ENCODE data around the gene CNIH3.

Gene CNIH3

DNA sequence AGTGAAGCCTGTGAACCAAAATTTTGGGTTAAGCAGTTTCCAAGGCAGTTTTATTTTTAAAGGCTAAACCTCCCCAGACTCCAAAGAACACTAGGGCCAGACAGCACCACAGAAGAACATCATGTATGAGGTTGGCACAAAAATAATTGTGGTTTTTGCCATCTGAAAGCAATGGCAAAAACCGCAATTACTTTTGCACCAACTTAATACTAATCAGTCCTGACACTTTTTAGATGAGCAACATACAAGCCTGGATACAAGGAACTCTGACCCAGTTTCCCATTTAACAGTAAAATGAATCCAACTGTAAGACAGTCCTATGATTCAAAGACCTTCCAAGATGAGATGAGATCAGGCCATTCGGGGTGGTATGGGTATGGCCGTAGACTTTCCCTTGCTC lies 46.8 kb downstream of the CNIH3 start:
- Mint-ChIP-seq H3K4me3 (no peak overlapping the region), H3K27ac (ENCODE audit: low read depth) (no peak overlapping the region), H3K9me3 (no peaks in the 10 kb centered on the region), H3K4me1 (no peaks in the 10 kb centered on the region), H3K36me3 (ENCODE audit: insufficient read depth) (peaks cover 4% of the 10 kb centered on the region), H3K27me3 (peaks cover 22% of the 10 kb centered on the region)
- ATAC-seq (replicated peaks; ENCODE audit: extremely low read depth, poor library complexity, severe bottlenecking) (no peak), DNase-seq (ENCODE audit: low spot score in 2 of 2) (no peak)

DNA sequence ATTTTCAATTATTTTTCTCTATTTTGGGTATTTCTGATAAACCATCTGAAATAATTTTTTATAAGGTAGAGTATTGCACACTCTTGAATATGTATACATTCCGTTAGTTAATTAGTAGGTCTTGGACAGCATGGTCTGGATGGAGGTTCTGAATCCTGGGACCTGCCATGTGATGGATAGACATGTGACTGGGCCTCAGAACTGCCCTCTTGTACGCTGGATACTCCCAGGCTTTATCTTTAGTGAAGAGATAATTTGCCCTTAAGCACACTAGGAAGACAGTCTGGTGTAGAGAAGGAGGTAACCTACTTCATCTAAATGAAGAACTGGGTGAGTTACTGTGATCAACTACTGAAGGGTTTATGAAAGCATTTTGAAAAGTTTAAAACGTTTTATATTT lies 48.9 kb downstream of the CNIH3 start:
- Mint-ChIP-seq H3K9me3 (no peaks in the 10 kb centered on the region), H3K27ac (ENCODE audit: low read depth) (no peak overlapping the region), H3K4me1 (no peaks in the 10 kb centered on the region), H3K27me3 (peaks cover 16% of the 10 kb centered on the region), H3K36me3 (ENCODE audit: insufficient read depth) (peaks cover 4% of the 10 kb centered on the region), H3K4me3 (no peak overlapping the region)
- DNase-seq (ENCODE audit: low spot score in 2 of 2) (no peak), ATAC-seq (replicated peaks; ENCODE audit: extremely low read depth, poor library complexity, severe bottlenecking) (no peak)

DNA sequence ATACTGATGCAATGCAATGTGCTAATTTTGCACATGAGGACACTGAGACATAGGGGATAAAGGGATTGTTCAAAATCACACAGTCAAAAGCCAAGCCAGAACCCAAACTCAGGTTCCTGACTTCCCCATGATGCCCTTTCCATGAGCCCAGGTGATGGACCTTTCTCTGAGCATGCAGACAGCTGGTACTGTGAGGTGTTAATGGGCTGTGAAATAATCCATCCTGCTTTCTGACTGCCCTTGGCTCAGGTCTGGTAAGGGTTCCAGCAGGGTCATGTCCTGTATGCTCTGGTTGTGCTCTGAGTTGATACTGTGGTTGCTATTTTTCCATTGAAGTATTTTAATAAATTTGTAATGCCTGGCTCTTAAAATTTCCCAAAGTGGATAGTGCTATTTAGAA lies 50.0 kb downstream of the CNIH3 start:
- Mint-ChIP-seq H3K9me3 (no peaks in the 10 kb centered on the region), H3K4me1 (no peaks in the 10 kb centered on the region), H3K4me3 (no peak overlapping the region), H3K27me3 (peaks cover 21% of the 10 kb centered on the region), H3K27ac (ENCODE audit: low read depth) (no peak overlapping the region), H3K36me3 (ENCODE audit: insufficient read depth) (peaks cover 4% of the 10 kb centered on the region)
- DNase-seq (ENCODE audit: low spot score in 2 of 2) (no peak), ATAC-seq (replicated peaks; ENCODE audit: extremely low read depth, poor library complexity, severe bottlenecking) (no peak)

DNA sequence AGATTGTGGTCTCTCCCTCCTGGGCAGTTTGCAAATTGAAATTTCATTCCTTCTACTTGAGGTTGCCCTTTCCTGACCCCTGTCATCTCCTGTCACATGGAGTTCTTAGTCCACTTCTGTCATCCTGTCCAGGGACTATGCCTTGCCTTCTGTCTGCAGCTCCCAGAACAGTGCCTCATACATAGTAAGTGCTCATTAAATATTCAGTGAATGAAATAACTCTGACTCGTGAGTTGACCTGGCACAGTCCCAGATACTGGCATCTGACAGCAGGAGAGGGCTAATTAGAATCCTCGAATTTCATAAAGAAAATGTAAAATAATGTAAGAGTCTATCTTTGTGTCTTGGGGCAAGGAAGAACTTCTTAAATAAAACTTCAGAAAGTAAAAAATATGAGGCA lies 50.8 kb downstream of the CNIH3 start:
- Mint-ChIP-seq H3K36me3 (ENCODE audit: insufficient read depth) (peaks cover 4% of the 10 kb centered on the region), H3K27me3 (peaks cover 17% of the 10 kb centered on the region), H3K4me3 (no peak overlapping the region), H3K9me3 (no peaks in the 10 kb centered on the region), H3K27ac (ENCODE audit: low read depth) (no peak overlapping the region), H3K4me1 (no peaks in the 10 kb centered on the region)
- DNase-seq (ENCODE audit: low spot score in 2 of 2) (no peak), ATAC-seq (replicated peaks; ENCODE audit: extremely low read depth, poor library complexity, severe bottlenecking) (no peak)

DNA sequence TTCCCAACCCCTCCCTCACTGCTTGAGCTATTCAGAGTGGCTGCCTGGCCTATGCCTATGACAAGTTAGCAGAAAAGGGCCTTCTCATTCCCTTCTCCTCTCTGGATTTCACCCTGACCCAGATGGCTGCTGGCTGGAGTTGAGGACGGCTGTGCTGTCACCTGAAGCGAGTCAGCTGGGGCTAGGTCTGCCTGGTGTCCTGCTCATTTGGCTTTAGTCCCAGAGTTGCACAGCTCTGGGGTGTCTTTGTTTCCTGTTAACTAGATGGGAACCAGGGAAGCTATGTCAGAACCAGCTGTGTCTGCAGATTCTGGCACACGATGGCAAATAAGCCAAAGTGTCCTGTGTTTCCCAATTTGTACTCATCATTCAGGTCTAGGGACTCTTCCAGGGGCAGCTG lies 52.9 kb downstream of the CNIH3 start:
- no peak for ATAC-seq (replicated peaks; ENCODE audit: extremely low read depth, poor library complexity, severe bottlenecking)

DNA sequence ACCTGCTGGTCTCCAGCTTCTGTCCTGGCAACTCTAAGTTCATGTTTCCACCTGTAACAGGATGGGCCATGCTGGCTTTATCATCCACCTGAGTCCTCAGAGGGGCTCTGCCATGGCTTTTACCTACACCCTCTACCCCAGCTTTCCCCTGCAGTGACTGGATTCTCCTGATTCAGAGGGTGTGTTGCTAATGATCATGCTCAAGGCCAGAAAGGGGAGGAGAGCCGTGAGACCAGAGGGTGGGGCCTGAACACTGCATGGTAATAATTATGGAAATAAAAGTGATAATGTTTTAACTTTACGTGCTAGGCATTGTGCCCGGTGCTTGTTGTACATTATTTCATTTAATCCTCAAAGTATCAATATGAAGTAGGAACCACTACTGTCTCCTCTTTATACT lies 53.3 kb downstream of the CNIH3 start:
- Mint-ChIP-seq H3K9me3 (no peaks in the 10 kb centered on the region), H3K4me1 (no peaks in the 10 kb centered on the region), H3K27me3 (peaks cover 36% of the 10 kb centered on the region), H3K27ac (ENCODE audit: low read depth) (no peak overlapping the region), H3K36me3 (ENCODE audit: insufficient read depth) (peaks cover 3% of the 10 kb centered on the region), H3K4me3 (no peak overlapping the region)
- DNase-seq (ENCODE audit: low spot score in 2 of 2), result no peak
- ATAC-seq (replicated peaks; ENCODE audit: extremely low read depth, poor library complexity, severe bottlenecking), result no peak

More for the DNA sequence above, 52.9 kb downstream of the CNIH3 start:
- Mint-ChIP-seq H3K4me1 (no peaks in the 10 kb centered on the region), H3K27me3 (peaks cover 35% of the 10 kb centered on the region), H3K27ac (ENCODE audit: low read depth) (no peak overlapping the region), H3K36me3 (ENCODE audit: insufficient read depth) (peaks cover 3% of the 10 kb centered on the region), H3K4me3 (no peak overlapping the region), H3K9me3 (no peaks in the 10 kb centered on the region)
- DNase-seq (ENCODE audit: low spot score in 2 of 2), result no peak

DNA sequence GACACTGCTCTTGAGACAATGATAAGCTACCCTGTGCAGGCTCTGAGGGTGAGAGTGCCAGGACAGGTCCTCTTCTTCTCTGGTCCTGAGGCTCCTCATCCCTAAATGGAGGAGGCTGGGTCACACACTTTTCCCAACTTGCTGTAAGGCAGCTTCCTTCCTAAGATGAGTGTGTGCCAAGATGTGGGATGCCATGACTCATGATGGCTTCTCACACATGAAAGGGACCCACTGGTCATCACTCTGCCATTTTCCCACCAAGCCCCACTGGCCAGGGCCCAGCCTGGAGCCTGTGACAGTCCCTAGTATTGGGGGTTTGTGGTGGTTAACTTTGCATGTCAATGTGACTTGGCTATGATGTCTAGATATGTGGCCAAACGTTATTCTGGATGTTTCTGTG lies 54.4 kb downstream of the CNIH3 start:
- Mint-ChIP-seq H3K9me3 (no peaks in the 10 kb centered on the region), H3K27ac (ENCODE audit: low read depth) (no peak overlapping the region)

DNA sequence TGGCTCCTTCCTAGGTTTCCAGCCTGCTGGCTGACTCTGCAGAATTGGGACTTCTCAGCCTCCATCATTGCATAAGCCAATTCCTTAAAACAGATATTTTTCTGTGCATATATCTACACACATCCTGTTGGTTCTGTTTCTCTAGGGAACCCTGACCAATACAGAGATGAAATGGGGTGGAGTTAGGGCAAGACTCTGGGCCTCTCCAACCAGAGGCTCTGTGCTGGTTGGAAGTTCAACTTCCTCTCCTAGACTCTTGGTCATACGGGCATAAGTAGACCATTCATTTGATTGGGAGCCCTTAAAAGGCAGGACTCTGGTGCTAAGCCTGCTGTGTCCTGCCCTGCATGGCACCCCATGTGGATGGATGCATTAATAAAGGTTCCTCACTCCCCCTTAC lies 55.0 kb downstream of the CNIH3 start:
- ATAC-seq (replicated peaks; ENCODE audit: extremely low read depth, poor library complexity, severe bottlenecking), result no peak
- Mint-ChIP-seq H3K9me3 (no peaks in the 10 kb centered on the region), H3K27me3 (peaks cover 36% of the 10 kb centered on the region), H3K27ac (ENCODE audit: low read depth) (no peak overlapping the region), H3K36me3 (ENCODE audit: insufficient read depth) (peaks cover 3% of the 10 kb centered on the region), H3K4me1 (no peaks in the 10 kb centered on the region), H3K4me3 (no peak overlapping the region)
- no peak for DNase-seq (ENCODE audit: low spot score in 2 of 2)

More for the DNA sequence above, 54.4 kb downstream of the CNIH3 start:
- no peaks in the 10 kb centered on the region for H3K4me1 Mint-ChIP-seq
- DNase-seq (ENCODE audit: low spot score in 2 of 2) (no peak), ATAC-seq (replicated peaks; ENCODE audit: extremely low read depth, poor library complexity, severe bottlenecking) (no peak)
- H3K36me3 Mint-ChIP-seq (ENCODE audit: insufficient read depth), result peaks cover 3% of the 10 kb centered on the region
- peaks cover 36% of the 10 kb centered on the region for H3K27me3 Mint-ChIP-seq
- no peak overlapping the region for H3K4me3 Mint-ChIP-seq

DNA sequence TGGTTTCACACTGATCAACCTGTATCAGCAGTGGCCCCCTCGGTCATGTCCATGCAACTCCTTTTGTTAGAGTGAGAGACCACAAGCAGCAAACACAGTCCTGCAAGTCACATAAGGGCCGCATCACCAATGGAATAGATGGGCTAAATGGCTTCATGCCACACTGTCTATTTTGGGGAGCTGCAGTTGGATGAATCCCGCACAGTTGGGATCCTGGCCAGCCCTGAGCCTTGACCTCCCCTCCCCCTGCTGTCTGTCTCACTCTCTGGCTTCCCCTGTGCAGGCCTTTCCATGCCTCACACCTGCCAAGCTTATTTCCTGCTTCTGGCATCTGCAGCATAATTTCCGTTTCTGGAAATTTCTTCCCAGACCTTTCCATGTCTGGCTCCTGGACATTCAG lies 57.0 kb downstream of the CNIH3 start:
- H3K4me1 Mint-ChIP-seq, result no peaks in the 10 kb centered on the region
- H3K27ac Mint-ChIP-seq (ENCODE audit: low read depth), result no peak overlapping the region
- ATAC-seq (replicated peaks; ENCODE audit: extremely low read depth, poor library complexity, severe bottlenecking) (no peak), DNase-seq (ENCODE audit: low spot score in 2 of 2) (no peak)
- no peaks in the 10 kb centered on the region for H3K36me3 Mint-ChIP-seq (ENCODE audit: insufficient read depth)
- H3K9me3 Mint-ChIP-seq, result no peaks in the 10 kb centered on the region
- peaks cover 36% of the 10 kb centered on the region for H3K27me3 Mint-ChIP-seq
- H3K4me3 Mint-ChIP-seq, result no peak overlapping the region

DNA sequence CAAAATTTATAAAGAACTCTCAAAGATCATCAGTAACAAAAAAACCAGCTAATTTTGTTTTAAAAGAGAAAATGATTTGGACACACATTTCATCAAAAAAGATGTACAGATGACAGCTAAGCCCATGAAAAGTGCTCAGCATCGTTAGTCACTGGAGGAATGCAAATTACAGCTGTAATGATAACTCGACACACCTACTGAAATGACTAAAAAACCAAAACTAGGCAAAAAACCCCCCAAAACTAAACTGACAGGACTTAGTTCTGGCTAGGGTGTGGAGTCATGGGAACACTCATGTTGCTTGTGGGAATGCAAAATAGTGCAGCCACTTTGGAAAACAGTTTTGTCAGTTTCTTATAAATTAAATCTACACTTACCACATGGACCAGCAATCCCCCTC lies 59.5 kb downstream of the CNIH3 start:
- Mint-ChIP-seq H3K4me1 (no peaks in the 10 kb centered on the region), H3K4me3 (no peak overlapping the region), H3K27me3 (peaks cover 32% of the 10 kb centered on the region), H3K36me3 (ENCODE audit: insufficient read depth) (no peaks in the 10 kb centered on the region), H3K27ac (ENCODE audit: low read depth) (no peak overlapping the region), H3K9me3 (no peaks in the 10 kb centered on the region)
- ATAC-seq (replicated peaks; ENCODE audit: extremely low read depth, poor library complexity, severe bottlenecking) (no peak), DNase-seq (ENCODE audit: low spot score in 2 of 2) (no peak)

DNA sequence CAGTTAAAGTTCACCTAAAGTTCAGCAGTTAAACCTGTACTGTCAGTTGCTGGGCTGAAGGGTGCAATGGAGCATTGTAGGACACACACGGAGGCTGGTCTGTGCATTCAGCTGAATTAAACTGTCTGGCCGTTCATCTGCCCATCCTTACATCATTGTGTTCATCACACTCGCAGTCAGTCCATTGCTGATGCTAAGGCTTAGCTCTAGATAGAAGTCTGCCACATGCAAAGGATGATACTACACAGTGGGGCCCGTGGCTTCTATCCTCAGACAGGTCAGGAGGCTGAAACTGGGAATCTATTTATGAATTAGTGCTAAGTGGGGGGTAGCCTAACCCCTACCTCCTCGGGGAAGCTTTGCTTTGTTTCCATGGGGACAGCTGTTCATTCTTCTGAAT lies 60.4 kb downstream of the CNIH3 start:
- peaks cover 34% of the 10 kb centered on the region for H3K27me3 Mint-ChIP-seq
- H3K4me1 Mint-ChIP-seq, result no peaks in the 10 kb centered on the region
- no peaks in the 10 kb centered on the region for H3K9me3 Mint-ChIP-seq
- H3K4me3 Mint-ChIP-seq, result no peak overlapping the region
- H3K27ac Mint-ChIP-seq (ENCODE audit: low read depth), result no peak overlapping the region
- no peaks in the 10 kb centered on the region for H3K36me3 Mint-ChIP-seq (ENCODE audit: insufficient read depth)
- ATAC-seq (replicated peaks; ENCODE audit: extremely low read depth, poor library complexity, severe bottlenecking) (no peak), DNase-seq (ENCODE audit: low spot score in 2 of 2) (no peak)

DNA sequence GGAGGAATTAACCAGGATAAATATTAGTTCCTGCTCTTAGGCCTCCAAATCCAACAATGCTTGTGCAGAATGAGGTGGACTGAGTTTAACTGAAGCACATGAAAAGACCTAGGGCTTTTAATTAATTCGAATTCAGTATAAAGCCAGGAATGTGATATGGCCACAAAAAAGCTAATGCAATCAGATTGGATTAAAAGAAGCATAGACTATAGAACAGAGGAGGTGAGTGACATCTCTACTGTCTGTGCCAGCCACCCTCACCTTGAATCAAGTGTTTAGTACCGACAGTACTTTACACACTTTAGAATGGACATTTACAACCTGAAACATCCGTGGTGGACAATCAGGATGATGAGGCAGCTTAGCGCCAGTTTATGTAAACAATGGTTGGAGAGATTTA lies 62.1 kb downstream of the CNIH3 start:
- ATAC-seq (replicated peaks; ENCODE audit: extremely low read depth, poor library complexity, severe bottlenecking), result no peak
- H3K4me1 Mint-ChIP-seq, result no peaks in the 10 kb centered on the region
- peaks cover 19% of the 10 kb centered on the region for H3K27me3 Mint-ChIP-seq
- no peak overlapping the region for H3K27ac Mint-ChIP-seq (ENCODE audit: low read depth)
- H3K9me3 Mint-ChIP-seq, result no peaks in the 10 kb centered on the region
- no peaks in the 10 kb centered on the region for H3K36me3 Mint-ChIP-seq (ENCODE audit: insufficient read depth)
- no peak for DNase-seq (ENCODE audit: low spot score in 2 of 2)
- no peak overlapping the region for H3K4me3 Mint-ChIP-seq

DNA sequence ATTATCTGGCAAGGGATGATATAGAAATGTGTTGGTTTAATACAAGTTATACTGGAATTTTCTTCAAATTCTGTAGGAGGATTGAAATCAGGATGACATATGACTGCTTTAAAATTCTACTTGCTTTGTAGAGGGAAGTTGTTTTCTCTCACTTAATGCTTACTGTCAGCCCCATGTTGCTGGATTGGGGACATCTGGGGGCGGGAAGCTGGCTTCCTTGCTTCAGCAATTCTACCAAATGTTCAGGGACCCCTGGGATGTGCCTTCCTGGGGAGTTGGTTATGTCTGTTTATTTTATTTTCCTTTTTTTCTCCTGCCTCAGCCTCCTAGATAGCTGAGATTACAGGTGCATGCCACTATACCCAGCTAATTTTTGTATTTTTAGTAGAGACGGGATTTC lies 63.5 kb downstream of the CNIH3 start:
- Mint-ChIP-seq H3K4me3 (no peak overlapping the region), H3K27me3 (peaks cover 17% of the 10 kb centered on the region), H3K27ac (ENCODE audit: low read depth) (no peak overlapping the region), H3K9me3 (no peaks in the 10 kb centered on the region), H3K4me1 (no peaks in the 10 kb centered on the region), H3K36me3 (ENCODE audit: insufficient read depth) (no peaks in the 10 kb centered on the region)
- DNase-seq (ENCODE audit: low spot score in 2 of 2) (no peak), ATAC-seq (replicated peaks; ENCODE audit: extremely low read depth, poor library complexity, severe bottlenecking) (no peak)

DNA sequence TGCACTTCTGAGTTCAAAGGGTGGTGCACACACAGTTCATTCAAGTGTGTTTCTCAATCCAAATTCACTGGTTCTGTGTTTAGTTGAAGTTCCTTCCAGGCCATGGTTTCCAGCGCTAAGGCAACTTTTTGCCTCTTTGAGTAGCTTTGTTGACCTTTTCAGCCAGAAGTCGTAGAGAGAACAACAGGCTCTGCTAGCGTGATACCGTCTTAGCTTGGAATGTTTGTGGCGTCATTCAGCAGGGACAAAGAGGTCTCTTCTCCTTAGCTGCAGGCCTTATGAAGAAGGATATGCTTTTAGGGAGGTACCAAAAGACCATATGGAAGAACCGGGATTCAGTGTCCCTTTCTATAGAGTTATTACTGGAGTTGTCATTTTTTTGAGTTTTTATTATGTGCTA lies 65.7 kb downstream of the CNIH3 start:
- no peak for ATAC-seq (replicated peaks; ENCODE audit: extremely low read depth, poor library complexity, severe bottlenecking)
- H3K27me3 Mint-ChIP-seq, result peaks cover 27% of the 10 kb centered on the region

More for the DNA sequence above, 65.7 kb downstream of the CNIH3 start:
- no peak for DNase-seq (ENCODE audit: low spot score in 2 of 2)
- Mint-ChIP-seq H3K4me1 (no peaks in the 10 kb centered on the region), H3K9me3 (no peaks in the 10 kb centered on the region), H3K27ac (ENCODE audit: low read depth) (no peak overlapping the region), H3K4me3 (no peak overlapping the region), H3K36me3 (ENCODE audit: insufficient read depth) (no peaks in the 10 kb centered on the region)
